HepG2 (cell line): ENCODE measurements around the gene STX8. TPM values are rescaled to one million over a fixed set of nuclear protein-coding genes. Genes with fewer than 3 reads are reported as not detected.

ENCODE experiments used
- IRX3 ChIP-seq: sonication (generic); formaldehyde crosslinking; IDR thresholded peaks from 2 replicates; pipeline ENCODE4 v1.8.1; 2023; ENCODE audit warnings: mild to moderate bottlenecking, low read depth, missing genetic modification reagents, borderline replicate concordance
- ZMYM2 ChIP-seq: sonication (generic); formaldehyde crosslinking; IDR thresholded peaks from 2 replicates; pipeline ENCODE4 v1.8.0; 2022; ENCODE audit warnings: mild to moderate bottlenecking, missing genetic modification reagents
- ZNF878 ChIP-seq: sonication (generic); formaldehyde crosslinking; IDR thresholded peaks from 2 replicates; pipeline ENCODE4 v1.8.1; 2023; ENCODE audit warnings: mild to moderate bottlenecking, missing genetic modification reagents, moderate library complexity
- polyA plus RNA-seq, 8 experiments: library from polyadenylated mRNA; depleted of rRNA in 3 of 8; stranded (reverse) in 7 of 8; unstranded in 1 of 8; fragments of >200 nt; fragmentation: Illumina TruSeq in 4 of 8; extraction: Trizol in 4 of 8; gene quantifications; 2 replicates each; pipeline versions ENCODE4 v1.2.1 to v1.2.3, GENCODE V29; 2011 to 2016; ENCODE audit warnings: low read depth in 4 of 8, missing spikeins in 1 of 8, mixed read lengths in 1 of 8; ENCODE audit not compliant: insufficient read depth in 1 of 8
- total RNA-seq, 5 experiments: library from RNA; depleted of rRNA; stranded (reverse); fragments of >200 nt; fragmentation: Illumina TruSeq; extraction: Trizol; gene quantifications; 2 replicates each; pipeline ENCODE4 v1.2.3, GENCODE V29; 2016; ENCODE audit warnings: low read depth in 1 of 5
- TF ChIP-seq, protein P1 (sequence below): sonication (generic); formaldehyde crosslinking; IDR thresholded peaks from 2 replicates; pipeline ENCODE4 v1.5.0; 2020; ENCODE audit warnings: missing genetic modification reagents
- TF ChIP-seq, protein P2 (sequence below): sonication (generic); formaldehyde crosslinking; IDR thresholded peaks from 2 replicates; pipeline ENCODE4 v1.5.0; 2020; ENCODE audit warnings: mild to moderate bottlenecking, missing genetic modification reagents, borderline replicate concordance

STX8 gene
- total and polyA plus RNA-seq, 2 of the 13 experiments (the other 11 are each of a cell fraction or from before 2014, with no cell fraction given), result 36.4 to 53.6 TPM

DNA sequence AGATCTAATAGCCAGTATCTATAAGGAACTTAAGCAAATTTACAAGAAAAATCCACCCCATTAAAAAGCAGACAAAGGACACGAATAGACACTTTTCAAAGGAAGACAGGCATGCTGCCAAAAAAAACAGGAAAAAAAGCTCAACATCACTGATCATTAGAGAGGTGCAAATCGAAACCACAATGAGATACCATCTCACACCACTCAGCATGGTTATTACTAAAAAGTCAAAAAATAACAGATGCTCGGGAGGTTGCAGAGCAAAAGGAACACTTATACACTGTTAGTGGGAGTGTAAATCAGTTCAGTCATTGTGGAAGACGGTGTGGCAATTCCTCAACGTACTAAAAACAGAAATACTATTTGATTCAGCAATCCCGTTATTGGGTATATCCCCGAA is 9.6 kb downstream of the STX8 start (continued):
- TF ChIP-seq ZNF878 (CRISPR knock-in tag) (no peak), ZMYM2 (CRISPR knock-in tag) (no peak), IRX3 (CRISPR knock-in tag) (no peak)
- TF ChIP-seq, protein P1, sequence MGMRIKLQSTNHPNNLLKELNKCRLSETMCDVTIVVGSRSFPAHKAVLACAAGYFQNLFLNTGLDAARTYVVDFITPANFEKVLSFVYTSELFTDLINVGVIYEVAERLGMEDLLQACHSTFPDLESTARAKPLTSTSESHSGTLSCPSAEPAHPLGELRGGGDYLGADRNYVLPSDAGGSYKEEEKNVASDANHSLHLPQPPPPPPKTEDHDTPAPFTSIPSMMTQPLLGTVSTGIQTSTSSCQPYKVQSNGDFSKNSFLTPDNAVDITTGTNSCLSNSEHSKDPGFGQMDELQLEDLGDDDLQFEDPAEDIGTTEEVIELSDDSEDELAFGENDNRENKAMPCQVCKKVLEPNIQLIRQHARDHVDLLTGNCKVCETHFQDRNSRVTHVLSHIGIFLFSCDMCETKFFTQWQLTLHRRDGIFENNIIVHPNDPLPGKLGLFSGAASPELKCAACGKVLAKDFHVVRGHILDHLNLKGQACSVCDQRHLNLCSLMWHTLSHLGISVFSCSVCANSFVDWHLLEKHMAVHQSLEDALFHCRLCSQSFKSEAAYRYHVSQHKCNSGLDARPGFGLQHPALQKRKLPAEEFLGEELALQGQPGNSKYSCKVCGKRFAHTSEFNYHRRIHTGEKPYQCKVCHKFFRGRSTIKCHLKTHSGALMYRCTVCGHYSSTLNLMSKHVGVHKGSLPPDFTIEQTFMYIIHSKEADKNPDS, result no peak
- TF ChIP-seq, protein P2, sequence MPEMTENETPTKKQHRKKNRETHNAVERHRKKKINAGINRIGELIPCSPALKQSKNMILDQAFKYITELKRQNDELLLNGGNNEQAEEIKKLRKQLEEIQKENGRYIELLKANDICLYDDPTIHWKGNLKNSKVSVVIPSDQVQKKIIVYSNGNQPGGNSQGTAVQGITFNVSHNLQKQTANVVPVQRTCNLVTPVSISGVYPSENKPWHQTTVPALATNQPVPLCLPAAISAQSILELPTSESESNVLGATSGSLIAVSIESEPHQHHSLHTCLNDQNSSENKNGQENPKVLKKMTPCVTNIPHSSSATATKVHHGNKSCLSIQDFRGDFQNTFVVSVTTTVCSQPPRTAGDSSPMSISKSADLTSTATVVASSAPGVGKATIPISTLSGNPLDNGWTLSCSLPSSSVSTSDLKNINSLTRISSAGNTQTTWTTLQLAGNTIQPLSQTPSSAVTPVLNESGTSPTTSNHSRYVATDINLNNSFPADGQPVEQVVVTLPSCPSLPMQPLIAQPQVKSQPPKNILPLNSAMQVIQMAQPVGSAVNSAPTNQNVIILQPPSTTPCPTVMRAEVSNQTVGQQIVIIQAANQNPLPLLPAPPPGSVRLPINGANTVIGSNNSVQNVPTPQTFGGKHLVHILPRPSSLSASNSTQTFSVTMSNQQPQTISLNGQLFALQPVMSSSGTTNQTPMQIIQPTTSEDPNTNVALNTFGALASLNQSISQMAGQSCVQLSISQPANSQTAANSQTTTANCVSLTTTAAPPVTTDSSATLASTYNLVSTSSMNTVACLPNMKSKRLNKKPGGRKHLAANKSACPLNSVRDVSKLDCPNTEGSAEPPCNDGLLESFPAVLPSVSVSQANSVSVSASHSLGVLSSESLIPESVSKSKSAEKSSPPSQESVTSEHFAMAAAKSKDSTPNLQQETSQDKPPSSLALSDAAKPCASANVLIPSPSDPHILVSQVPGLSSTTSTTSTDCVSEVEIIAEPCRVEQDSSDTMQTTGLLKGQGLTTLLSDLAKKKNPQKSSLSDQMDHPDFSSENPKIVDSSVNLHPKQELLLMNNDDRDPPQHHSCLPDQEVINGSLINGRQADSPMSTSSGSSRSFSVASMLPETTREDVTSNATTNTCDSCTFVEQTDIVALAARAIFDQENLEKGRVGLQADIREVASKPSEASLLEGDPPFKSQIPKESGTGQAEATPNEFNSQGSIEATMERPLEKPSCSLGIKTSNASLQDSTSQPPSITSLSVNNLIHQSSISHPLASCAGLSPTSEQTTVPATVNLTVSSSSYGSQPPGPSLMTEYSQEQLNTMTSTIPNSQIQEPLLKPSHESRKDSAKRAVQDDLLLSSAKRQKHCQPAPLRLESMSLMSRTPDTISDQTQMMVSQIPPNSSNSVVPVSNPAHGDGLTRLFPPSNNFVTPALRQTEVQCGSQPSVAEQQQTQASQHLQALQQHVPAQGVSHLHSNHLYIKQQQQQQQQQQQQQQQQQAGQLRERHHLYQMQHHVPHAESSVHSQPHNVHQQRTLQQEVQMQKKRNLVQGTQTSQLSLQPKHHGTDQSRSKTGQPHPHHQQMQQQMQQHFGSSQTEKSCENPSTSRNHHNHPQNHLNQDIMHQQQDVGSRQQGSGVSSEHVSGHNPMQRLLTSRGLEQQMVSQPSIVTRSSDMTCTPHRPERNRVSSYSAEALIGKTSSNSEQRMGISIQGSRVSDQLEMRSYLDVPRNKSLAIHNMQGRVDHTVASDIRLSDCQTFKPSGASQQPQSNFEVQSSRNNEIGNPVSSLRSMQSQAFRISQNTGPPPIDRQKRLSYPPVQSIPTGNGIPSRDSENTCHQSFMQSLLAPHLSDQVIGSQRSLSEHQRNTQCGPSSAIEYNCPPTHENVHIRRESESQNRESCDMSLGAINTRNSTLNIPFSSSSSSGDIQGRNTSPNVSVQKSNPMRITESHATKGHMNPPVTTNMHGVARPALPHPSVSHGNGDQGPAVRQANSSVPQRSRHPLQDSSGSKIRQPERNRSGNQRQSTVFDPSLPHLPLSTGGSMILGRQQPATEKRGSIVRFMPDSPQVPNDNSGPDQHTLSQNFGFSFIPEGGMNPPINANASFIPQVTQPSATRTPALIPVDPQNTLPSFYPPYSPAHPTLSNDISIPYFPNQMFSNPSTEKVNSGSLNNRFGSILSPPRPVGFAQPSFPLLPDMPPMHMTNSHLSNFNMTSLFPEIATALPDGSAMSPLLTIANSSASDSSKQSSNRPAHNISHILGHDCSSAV (CRISPR knock-in tag), result no peak
